ENCODE data around the gene MINDY4. TPM values are rescaled to one million over a fixed set of nuclear protein-coding genes. Genes with fewer than 3 reads are reported as not detected.
A peak's percentile ranks its signal among the peaks of the same experiment; 100 is the strongest.

The MINDY4 gene
- total RNA-seq: under 1 TPM; 0.36 to 0.60 TPM
- 0.67 TPM for polyA plus RNA-seq (2013, experiment 1 of 2)
- 0.86 TPM for polyA plus RNA-seq (2013, experiment 2 of 2)
- total RNA-seq: 0 to 1.3 (median 0.34) reads per million in 172 experiments

DNA sequence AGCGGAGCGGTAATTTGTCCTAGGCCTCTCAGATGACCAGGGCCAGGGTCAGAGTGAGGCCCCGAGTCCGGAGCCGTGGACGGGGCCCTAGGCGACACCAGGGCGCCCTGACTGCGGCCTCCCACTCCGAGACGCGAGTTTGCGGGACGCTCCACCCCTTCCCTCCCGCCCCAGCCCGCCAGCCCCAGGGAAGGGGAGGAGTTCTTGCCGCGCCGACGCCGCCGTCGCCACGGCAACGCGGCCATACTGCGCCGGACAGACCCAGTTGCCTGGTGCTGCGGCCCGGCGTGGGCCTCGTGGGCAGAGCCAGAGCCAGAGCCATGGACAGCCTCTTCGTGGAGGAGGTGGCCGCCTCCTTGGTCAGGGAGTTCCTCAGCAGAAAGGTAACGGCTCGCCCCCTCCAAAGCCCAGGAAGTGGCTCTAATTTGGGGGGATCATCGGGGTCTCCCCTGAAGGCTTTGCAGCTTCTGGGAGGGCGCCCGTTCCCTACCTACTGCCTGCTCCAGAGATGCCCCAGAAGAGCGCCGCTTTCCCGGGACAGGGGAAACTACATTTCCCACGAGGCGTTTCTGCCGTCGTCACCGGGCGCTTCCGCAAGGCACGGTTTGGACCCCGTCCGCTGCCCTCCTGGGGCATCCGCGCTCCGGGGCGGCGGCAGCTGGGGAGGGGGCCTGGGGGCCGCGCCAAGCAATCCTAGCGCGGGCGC is at the start of gene MINDY4:
TSS of gene MINDY4 (plus strand) at position 244 of the 706 bp plus-strand sequence. CDS start at position 321, 77 bp downstream.
- Mint-ChIP-seq H3K9me3 (no peaks in the 10 kb centered on the region), H3K27ac (peak within 1 kb of the TSS; percentile 53), H3K27me3 (no peaks in the 10 kb centered on the region), H3K36me3 (ENCODE audit: low read depth) (no peaks in the 10 kb centered on the region), H3K4me1 (ENCODE audit: low read depth) (peaks cover 12% of the 10 kb centered on the region), H3K4me3 (peak within 1 kb of the TSS; percentile 90)
- no peaks in the 10 kb centered on the region for H3K27me3 ChIP-seq (ENCODE audit: control insufficient read depth in 1 of 2, insufficient read depth in 2 of 2, low read length in 2 of 2)
- no peaks in the 10 kb centered on the region for H3K9me3 ChIP-seq (ENCODE audit: control insufficient read depth in 1 of 2, insufficient read depth in 1 of 2, low read length in 2 of 2)
- intact Hi-C loops (cut with DNase I, micrococcal nuclease): loop anchor here in 1 of 2 experiments (10.0 kb wide), 1 partner anchor 737 kb away; no protein-coding TSS in a partner anchor
- POLR2A ChIA-PET: interaction anchor here (1.9 kb wide), 1 partner anchor 44 kb away, joined by 4 read pairs; no protein-coding TSS in a partner anchor
- CTCF ChIA-PET: no interaction called here
- peak within 1 kb of the TSS; percentile 33 to 48 for H3K27ac ChIP-seq (ENCODE audit: low read depth in 1 of 2, low read length in 2 of 2)
- peak within 1 kb of the TSS; percentile 90 for H3K4me3 ChIP-seq (ENCODE audit: low read length)
- TF ChIP-seq, protein P1, sequence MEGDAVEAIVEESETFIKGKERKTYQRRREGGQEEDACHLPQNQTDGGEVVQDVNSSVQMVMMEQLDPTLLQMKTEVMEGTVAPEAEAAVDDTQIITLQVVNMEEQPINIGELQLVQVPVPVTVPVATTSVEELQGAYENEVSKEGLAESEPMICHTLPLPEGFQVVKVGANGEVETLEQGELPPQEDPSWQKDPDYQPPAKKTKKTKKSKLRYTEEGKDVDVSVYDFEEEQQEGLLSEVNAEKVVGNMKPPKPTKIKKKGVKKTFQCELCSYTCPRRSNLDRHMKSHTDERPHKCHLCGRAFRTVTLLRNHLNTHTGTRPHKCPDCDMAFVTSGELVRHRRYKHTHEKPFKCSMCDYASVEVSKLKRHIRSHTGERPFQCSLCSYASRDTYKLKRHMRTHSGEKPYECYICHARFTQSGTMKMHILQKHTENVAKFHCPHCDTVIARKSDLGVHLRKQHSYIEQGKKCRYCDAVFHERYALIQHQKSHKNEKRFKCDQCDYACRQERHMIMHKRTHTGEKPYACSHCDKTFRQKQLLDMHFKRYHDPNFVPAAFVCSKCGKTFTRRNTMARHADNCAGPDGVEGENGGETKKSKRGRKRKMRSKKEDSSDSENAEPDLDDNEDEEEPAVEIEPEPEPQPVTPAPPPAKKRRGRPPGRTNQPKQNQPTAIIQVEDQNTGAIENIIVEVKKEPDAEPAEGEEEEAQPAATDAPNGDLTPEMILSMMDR (IDR thresholded peaks at IDR 0.05): no peak
- H3K36me3 ChIP-seq (ENCODE audit: insufficient read depth, low read length): no peaks in the 10 kb centered on the region
- peaks cover 10% of the 10 kb centered on the region for H3K4me1 ChIP-seq (ENCODE audit: insufficient read depth, low read length)
- peak; percentile 30 to 85 (median 58) for DNase-seq
- ATAC-seq (ENCODE audit: poor library complexity): peak; percentile 92

GRCh38 chr7:30722187-30722586 is 49.0 kb upstream of the MINDY4 start:
- no peak for ATAC-seq (ENCODE audit: poor library complexity)
- peaks cover 20% of the 10 kb centered on the region for H3K4me1 ChIP-seq (ENCODE audit: insufficient read depth, low read length)
- no peak overlapping the region for H3K4me3 ChIP-seq (ENCODE audit: low read length)
- TF ChIP-seq, protein P1 (IDR thresholded peaks at IDR 0.05): no peak
- peaks cover 17 to 23% of the 10 kb centered on the region in 2 experiments for H3K9me3 ChIP-seq (ENCODE audit: control insufficient read depth in 1 of 2, insufficient read depth in 1 of 2, low read length in 2 of 2)
- no peak overlapping the region for H3K27ac ChIP-seq (ENCODE audit: low read depth in 1 of 2, low read length in 2 of 2)
- Mint-ChIP-seq H3K4me3 (no peak overlapping the region), H3K9me3 (peaks cover 10% of the 10 kb centered on the region), H3K36me3 (ENCODE audit: low read depth) (peaks cover 59% of the 10 kb centered on the region), H3K27ac (no peak overlapping the region), H3K4me1 (ENCODE audit: low read depth) (peaks cover 33% of the 10 kb centered on the region), H3K27me3 (no peaks in the 10 kb centered on the region)
- CTCF ChIA-PET: no interaction called here
- POLR2A ChIA-PET: no interaction called here
- intact Hi-C loops (cut with DNase I, micrococcal nuclease): no loop called here
- no peaks in the 10 kb centered on the region for H3K27me3 ChIP-seq (ENCODE audit: control insufficient read depth in 1 of 2, insufficient read depth in 2 of 2, low read length in 2 of 2)
- H3K36me3 ChIP-seq (ENCODE audit: insufficient read depth, low read length): peaks cover 6% of the 10 kb centered on the region
- no peak for DNase-seq

DNA sequence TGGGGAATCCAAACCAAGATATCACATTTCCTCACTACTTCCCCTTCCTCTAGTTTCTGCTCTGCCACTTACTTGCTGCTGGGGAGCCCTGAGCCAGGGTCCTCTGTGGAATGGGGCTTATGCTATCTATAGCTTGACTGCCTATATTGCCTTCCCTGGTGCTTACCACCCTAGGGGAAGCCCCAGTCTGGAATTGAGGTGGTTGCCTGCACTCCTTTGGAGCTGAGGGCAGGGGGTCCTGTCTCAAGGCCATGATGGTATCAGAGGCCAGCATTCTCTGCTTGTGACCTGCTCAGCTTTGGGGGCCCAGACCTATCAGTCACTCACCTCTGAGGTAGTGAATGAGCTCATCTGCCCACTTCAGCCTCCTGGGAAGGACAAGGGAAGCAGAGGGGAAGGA is 48.5 kb upstream of the MINDY4 start:
- no peaks in the 10 kb centered on the region for H3K27me3 Mint-ChIP-seq
- Histone ChIP-seq H3K4me1 (ENCODE audit: insufficient read depth, low read length) (peaks cover 23% of the 10 kb centered on the region), H3K27ac (ENCODE audit: low read depth in 1 of 2, low read length in 2 of 2) (no peak overlapping the region), H3K36me3 (ENCODE audit: insufficient read depth, low read length) (peaks cover 6% of the 10 kb centered on the region), H3K27me3 (ENCODE audit: control insufficient read depth in 1 of 2, insufficient read depth in 2 of 2, low read length in 2 of 2) (no peaks in the 10 kb centered on the region), H3K9me3 (ENCODE audit: control insufficient read depth in 1 of 2, insufficient read depth in 1 of 2, low read length in 2 of 2) (peaks cover 17 to 20% of the 10 kb centered on the region in 2 experiments), H3K4me3 (ENCODE audit: low read length) (no peak overlapping the region)
- ATAC-seq (ENCODE audit: poor library complexity) (no peak), DNase-seq (no peak)
- CTCF ChIA-PET: no interaction called here
- peaks cover 10% of the 10 kb centered on the region for H3K9me3 Mint-ChIP-seq
- no peak overlapping the region for H3K27ac Mint-ChIP-seq
- peaks cover 38% of the 10 kb centered on the region for H3K4me1 Mint-ChIP-seq (ENCODE audit: low read depth)
- TF ChIP-seq, protein P1 (IDR thresholded peaks at IDR 0.05): no peak
- peaks cover 54% of the 10 kb centered on the region for H3K36me3 Mint-ChIP-seq (ENCODE audit: low read depth)
- intact Hi-C loops (cut with DNase I, micrococcal nuclease): no loop called here
- H3K4me3 Mint-ChIP-seq: no peak overlapping the region
- POLR2A ChIA-PET: no interaction called here

Measured in CD4-positive, alpha-beta T cell (primary cell).